AG10803 (cell line): ENCODE results near the gene DOCK4.

ENCODE experiments used
- DNase-seq: peaks from one replicate; pipeline ENCODE4 v3.0.0; 2010; ENCODE audit warnings: low read depth
- H3K4me3 ChIP-seq: 2 replicates; pipeline ENCODE4 v1.5.1; 2011; ENCODE audit warnings: mild to moderate bottlenecking, low read length, control low read depth
- TF ChIP-seq, protein P1 (sequence below): conservative IDR thresholded peaks from 2 replicates; pipeline ENCODE4 v1.5.1; 2011; ENCODE audit warnings: mild to moderate bottlenecking, low read length, control low read depth, inconsistent platforms

Gene DOCK4

GRCh38 chr7:112067632-112068540 is 138.3 kb downstream of the DOCK4 start:
- peak; percentile 11 for DNase-seq
- H3K4me3 ChIP-seq: no peak overlapping the region
- TF ChIP-seq, protein P1, sequence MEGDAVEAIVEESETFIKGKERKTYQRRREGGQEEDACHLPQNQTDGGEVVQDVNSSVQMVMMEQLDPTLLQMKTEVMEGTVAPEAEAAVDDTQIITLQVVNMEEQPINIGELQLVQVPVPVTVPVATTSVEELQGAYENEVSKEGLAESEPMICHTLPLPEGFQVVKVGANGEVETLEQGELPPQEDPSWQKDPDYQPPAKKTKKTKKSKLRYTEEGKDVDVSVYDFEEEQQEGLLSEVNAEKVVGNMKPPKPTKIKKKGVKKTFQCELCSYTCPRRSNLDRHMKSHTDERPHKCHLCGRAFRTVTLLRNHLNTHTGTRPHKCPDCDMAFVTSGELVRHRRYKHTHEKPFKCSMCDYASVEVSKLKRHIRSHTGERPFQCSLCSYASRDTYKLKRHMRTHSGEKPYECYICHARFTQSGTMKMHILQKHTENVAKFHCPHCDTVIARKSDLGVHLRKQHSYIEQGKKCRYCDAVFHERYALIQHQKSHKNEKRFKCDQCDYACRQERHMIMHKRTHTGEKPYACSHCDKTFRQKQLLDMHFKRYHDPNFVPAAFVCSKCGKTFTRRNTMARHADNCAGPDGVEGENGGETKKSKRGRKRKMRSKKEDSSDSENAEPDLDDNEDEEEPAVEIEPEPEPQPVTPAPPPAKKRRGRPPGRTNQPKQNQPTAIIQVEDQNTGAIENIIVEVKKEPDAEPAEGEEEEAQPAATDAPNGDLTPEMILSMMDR: no peak

GRCh38 chr7:112067200-112067599 is 139.0 kb downstream of the DOCK4 start:
- no peak overlapping the region for H3K4me3 ChIP-seq

GRCh38 chr7:112065758-112066157 is 140.4 kb downstream of the DOCK4 start:
- H3K4me3 ChIP-seq: no peak overlapping the region
- TF ChIP-seq, protein P1: no peak
- no peak for DNase-seq

More at GRCh38 chr7:112067200-112067599, 139.0 kb downstream of the DOCK4 start:
- no peak for DNase-seq
- TF ChIP-seq, protein P1: no peak

- H3K4me3 ChIP-seq: no peak overlapping the region
- no peak for DNase-seq
- TF ChIP-seq, protein P1: no peak
These were observed 141.4 kb downstream of the DOCK4 start for GRCh38 chr7:112064627-112065385.

GRCh38 chr7:112063974-112064373 is 142.2 kb downstream of the DOCK4 start:
- no peak overlapping the region for H3K4me3 ChIP-seq
- DNase-seq: no peak
- TF ChIP-seq, protein P1: no peak

- DNase-seq: no peak
- TF ChIP-seq, protein P1: no peak
- H3K4me3 ChIP-seq: no peak overlapping the region
These were observed 145.1 kb downstream of the DOCK4 start for GRCh38 chr7:112061051-112061450.
